HEK293T (cell line): ENCODE data around the gene LPAR3.
A peak's percentile ranks its signal among the peaks of the same experiment; 100 is the strongest.

Experiments
- CTCF ChIA-PET: fragments of 350-600 bp; formaldehyde crosslinking; extraction: SDS; loops from one replicate; lab custom pipeline; 2021; ENCODE audit warnings: antibody characterized with exemption, inconsistent platforms; lab: Yijun Ruan, JAX
- POLR2A ChIA-PET: fragments of 350-600 bp; formaldehyde crosslinking; extraction: SDS; loops from one replicate; lab custom pipeline; 2020; ENCODE audit warnings: antibody characterized with exemption, inconsistent platforms; lab: Yijun Ruan, JAX
- DNase-seq: peaks from one replicate; pipeline ENCODE4 v3.0.0; 2012; ENCODE audit warnings: mixed read lengths; ENCODE audit errors: extremely low spot score
- ARNT ChIP-seq: fragments of 450-650 bp; IDR thresholded peaks from 2 replicates; pipeline ENCODE4 v1.6.1; 2017; ENCODE audit warnings: mild to moderate bottlenecking
- BHLHE40 ChIP-seq: fragments of 450-650 bp; IDR thresholded peaks from 2 replicates; pipeline ENCODE4 v1.6.1; 2016; ENCODE audit warnings: mild to moderate bottlenecking, moderate library complexity, borderline replicate concordance
- CTBP1 ChIP-seq: fragments of 450-650 bp; IDR thresholded peaks from 2 replicates; pipeline ENCODE4 v1.6.1; 2016; ENCODE audit warnings: borderline replicate concordance
- ELF4 ChIP-seq: fragments of 450-650 bp; IDR thresholded peaks from 2 replicates; pipeline ENCODE4 v1.6.1; 2017; ENCODE audit warnings: antibody characterized with exemption
- FOXA1 ChIP-seq: fragments of 450-650 bp; IDR thresholded peaks from 2 replicates; pipeline ENCODE4 v1.6.1; 2016; ENCODE audit warnings: mild to moderate bottlenecking
- FOXK2 ChIP-seq: fragments of 450-650 bp; IDR thresholded peaks from 2 replicates; pipeline ENCODE4 v1.6.1; 2016; ENCODE audit warnings: mild to moderate bottlenecking
- FOXM1 ChIP-seq: fragments of 450-650 bp; IDR thresholded peaks from 2 replicates; pipeline ENCODE4 v1.6.1; 2017; ENCODE audit warnings: mild to moderate bottlenecking, borderline replicate concordance
- HDGF ChIP-seq: fragments of 450-650 bp; IDR thresholded peaks from 2 replicates; pipeline ENCODE4 v1.6.1; 2017; ENCODE audit warnings: antibody characterized with exemption, borderline replicate concordance
- L3MBTL2 ChIP-seq: fragments of 450-650 bp; conservative IDR thresholded peaks from 2 replicates; pipeline ENCODE4 v1.6.1; 2016; ENCODE audit warnings: mild to moderate bottlenecking
- LEF1 ChIP-seq: fragments of 450-650 bp; IDR thresholded peaks from 2 replicates; pipeline ENCODE4 v1.6.1; 2017; ENCODE audit warnings: mild to moderate bottlenecking, borderline replicate concordance
- NFRKB ChIP-seq: fragments of 450-650 bp; IDR thresholded peaks from 2 replicates; pipeline ENCODE4 v1.6.1; 2016; ENCODE audit warnings: mild to moderate bottlenecking, moderate library complexity
- SP1 ChIP-seq: fragments of 450-650 bp; IDR thresholded peaks from 2 replicates; pipeline ENCODE4 v1.6.1; 2017
- SUZ12 ChIP-seq: fragments of 450-650 bp; IDR thresholded peaks from 2 replicates; pipeline ENCODE4 v1.6.1; 2016; ENCODE audit warnings: mild to moderate bottlenecking
- TARDBP ChIP-seq: fragments of 450-650 bp; IDR thresholded peaks from 2 replicates; pipeline ENCODE4 v1.6.1; 2016
- ZNF384 ChIP-seq: fragments of 450-650 bp; IDR thresholded peaks from 2 replicates; pipeline ENCODE4 v1.6.1; 2016
- TF ChIP-seq, protein P1 (sequence below): fragments of 450-650 bp; IDR thresholded peaks from 2 replicates; pipeline ENCODE4 v1.6.1; 2016

The LPAR3 gene

DNA sequence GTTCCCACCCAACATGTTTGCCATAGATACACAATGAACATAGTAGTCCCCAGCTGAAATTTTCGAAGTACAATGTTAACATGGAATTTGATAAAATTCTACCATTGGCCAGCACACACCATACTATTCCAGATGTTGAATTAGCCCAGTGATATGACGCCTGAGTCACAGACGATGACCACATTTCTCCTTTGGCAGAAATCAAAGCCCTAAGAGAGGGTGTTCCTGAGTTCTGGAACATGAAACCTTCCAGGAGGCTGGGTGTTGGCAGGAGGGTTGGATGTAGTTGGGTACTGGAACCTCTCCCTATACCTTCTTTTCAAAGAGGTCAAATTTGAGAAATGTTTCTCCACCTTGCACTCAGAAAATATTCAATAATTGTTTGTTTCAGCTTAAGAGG, 37.8 kb downstream of the LPAR3 start:
- ChIA-PET POLR2A (no interaction called here), CTCF (no interaction called here)
- no peak for DNase-seq
- TF ChIP-seq TARDBP (no peak), SUZ12 (no peak)

DNA sequence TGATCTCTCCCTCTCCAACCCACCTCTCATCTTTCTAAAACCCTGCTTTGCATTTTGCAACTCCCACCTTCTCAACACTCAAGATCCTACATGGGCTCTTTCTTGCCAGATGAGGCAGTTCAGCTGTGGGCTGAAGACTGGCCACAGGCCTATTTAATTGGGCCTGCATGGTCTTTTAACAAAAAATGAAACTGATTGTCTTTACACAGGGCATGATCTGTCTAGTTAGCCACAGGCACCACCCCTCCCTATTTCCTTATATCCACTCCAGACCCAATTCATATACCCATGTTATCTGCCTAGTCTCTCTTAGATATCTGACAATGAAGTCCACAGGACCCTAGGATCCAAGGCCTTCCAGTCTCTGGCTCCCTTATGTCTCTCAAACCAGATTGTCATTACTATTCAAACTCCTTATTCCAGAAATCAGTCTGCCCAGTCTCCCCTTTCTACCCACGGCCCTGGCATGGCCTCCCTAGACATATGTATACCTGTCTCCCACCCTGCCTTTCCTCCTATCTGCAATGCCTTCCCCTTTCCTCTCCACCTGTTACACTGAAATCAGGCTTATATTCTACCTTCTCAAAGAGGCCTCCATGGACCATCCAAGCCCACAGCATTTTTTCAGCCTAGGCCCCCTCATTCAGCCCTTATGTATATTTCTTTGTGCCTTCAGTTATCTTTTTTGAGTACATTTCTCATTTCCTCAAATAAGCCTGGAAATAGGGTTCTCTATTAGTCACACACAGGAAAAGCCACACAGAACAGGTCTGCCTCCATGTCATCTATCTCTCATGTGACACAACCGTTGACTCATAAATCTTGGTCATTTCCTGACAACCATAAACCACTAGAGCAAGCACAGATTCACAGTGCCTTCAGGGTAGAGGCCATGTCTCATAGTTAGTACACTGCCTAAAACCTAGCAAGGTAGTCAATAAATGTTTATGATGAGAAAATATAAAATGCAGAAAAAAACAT, 39.0 kb downstream of the LPAR3 start:
- TF ChIP-seq ZNF384 = no peak
- TF ChIP-seq, protein P1, sequence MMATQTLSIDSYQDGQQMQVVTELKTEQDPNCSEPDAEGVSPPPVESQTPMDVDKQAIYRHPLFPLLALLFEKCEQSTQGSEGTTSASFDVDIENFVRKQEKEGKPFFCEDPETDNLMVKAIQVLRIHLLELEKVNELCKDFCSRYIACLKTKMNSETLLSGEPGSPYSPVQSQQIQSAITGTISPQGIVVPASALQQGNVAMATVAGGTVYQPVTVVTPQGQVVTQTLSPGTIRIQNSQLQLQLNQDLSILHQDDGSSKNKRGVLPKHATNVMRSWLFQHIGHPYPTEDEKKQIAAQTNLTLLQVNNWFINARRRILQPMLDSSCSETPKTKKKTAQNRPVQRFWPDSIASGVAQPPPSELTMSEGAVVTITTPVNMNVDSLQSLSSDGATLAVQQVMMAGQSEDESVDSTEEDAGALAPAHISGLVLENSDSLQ = peak; percentile 82
- no peak for TF ChIP-seq FOXM1
- TF ChIP-seq FOXK2 = no peak
- DNase-seq = no peak

DNA sequence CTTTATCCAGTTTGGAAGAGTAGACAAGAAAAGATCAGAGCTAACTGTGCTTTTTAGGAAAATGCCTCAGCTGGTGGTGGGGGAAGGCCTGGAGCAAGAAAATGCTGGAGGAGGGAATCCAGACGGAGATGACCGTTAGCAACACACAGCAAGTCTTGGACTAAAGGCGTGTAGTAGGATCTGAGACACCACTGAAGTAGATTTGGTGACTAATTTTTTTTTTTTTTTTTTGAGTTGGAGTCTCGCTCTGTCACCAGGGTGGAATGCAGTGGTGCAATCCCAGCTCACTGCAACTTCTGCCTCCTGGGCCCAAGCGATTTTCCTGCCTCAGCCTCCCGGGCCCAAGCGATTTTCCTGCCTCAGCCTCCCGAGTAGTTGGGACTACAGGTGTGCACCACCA, 41.2 kb downstream of the LPAR3 start:
- no peak for DNase-seq
- POLR2A ChIA-PET = no interaction called here
- CTCF ChIA-PET = no interaction called here
- TF ChIP-seq SP1 = no peak
- no peak for TF ChIP-seq LEF1
- no peak for TF ChIP-seq ELF4
- no peak for TF ChIP-seq CTBP1
- no peak for TF ChIP-seq ARNT
- no peak for TF ChIP-seq FOXA1
- TF ChIP-seq L3MBTL2 = no peak
- TF ChIP-seq TARDBP = no peak

More for the DNA sequence above, 39.0 kb downstream of the LPAR3 start:
- POLR2A ChIA-PET = no interaction called here
- CTCF ChIA-PET = no interaction called here

DNA sequence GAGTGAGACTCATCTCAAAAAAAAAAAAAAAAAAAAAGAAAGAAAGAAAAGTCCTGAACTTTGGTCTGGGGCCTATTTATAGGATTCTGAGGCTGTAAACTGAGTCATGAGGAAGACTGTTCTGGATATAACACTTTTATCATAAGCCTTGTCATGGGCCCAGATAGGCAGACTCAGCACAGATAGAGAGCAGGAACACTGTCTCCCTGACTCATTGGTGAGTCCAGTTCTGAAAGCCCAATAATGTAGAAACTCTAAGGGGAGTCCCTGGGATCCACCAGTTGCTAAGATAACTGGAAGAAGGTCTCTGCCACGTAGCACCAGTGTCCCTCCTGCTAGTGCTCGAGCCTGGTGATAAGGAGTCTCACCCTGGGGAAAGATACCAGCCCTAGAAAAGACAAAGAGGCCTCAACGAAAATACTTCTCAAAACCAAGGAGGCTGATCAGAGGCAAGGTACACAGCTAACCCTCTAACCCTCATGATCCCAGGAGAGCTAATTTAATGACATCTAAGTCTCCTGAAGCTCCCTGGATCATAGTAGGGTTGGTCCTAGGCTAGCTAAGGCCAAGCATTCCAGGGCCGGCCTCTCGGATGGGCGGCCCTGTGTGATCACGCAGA, 43.5 kb downstream of the LPAR3 start:
- no peak for DNase-seq

DNA sequence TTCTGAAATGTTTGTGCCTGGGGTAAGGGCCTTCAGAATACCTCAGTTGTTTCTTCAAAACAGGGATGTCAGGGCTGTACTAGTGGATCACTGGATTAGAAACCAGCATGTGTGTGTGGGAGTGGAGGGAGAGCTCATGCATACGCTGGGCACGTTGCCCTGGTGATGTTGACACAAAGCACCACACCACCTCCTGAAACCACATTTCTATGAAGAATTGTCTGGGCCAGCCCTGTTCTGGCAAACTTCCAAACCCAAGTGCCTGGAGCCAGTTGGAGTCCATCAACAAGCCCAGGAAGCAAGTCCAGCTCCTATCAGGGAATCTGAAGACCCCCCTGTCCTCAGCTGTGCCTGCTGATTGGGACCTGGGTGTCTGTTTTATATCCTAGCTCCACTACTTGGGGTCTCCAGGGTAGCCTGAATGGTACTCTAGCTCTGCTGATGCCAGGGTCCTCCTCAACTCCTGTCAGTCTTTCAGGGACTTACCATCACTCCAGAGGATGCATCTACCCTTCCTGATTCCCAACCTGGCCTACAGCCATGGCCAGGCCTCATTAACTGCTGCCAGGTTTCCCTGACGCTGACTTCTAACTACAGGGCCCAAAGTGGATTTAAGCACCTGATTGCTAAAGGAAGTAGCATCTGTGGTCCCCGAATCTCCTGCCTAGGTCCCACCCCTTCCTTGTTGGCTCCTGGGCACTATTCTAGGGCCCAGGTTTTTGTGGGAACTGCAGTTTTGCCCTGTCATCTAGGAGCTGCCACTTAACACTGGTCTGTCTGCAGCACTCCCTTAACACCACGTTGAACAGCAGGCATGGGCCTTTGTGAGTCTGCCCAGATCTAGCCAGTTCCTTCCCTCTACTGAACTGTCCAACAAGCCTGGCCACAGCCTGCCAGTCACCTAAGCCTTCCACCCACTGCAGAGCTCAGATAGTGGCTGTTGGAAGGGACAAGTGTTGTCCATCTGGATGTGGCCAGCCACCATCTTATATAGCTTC, 45.5 kb downstream of the LPAR3 start:
- CTCF ChIA-PET = interaction anchor here (0.7 to 0.9 kb wide), 2 partner anchors 18 to 752 kb away, joined by 3 read pairs; no protein-coding TSS in a partner anchor
- TF ChIP-seq HDGF = no peak
- TF ChIP-seq SP1 = no peak
- no peak for TF ChIP-seq FOXK2
- no peak for TF ChIP-seq CTBP1
- TF ChIP-seq, protein P1 = no peak
- no peak for TF ChIP-seq L3MBTL2
- TF ChIP-seq ELF4 = no peak
- no peak for TF ChIP-seq NFRKB
- TF ChIP-seq SUZ12 = no peak
- no peak for TF ChIP-seq TARDBP
- TF ChIP-seq LEF1 = no peak
- TF ChIP-seq FOXA1 = no peak
- TF ChIP-seq BHLHE40 = no peak
- POLR2A ChIA-PET = no interaction called here
- peak; percentile 51 for DNase-seq

More for the DNA sequence above, 43.5 kb downstream of the LPAR3 start:
- POLR2A ChIA-PET = no interaction called here
- CTCF ChIA-PET = no interaction called here
- TF ChIP-seq HDGF (no peak), ZNF384 (no peak), L3MBTL2 (no peak), SP1 (no peak), ARNT (no peak), SUZ12 (no peak), ELF4 (no peak), LEF1 (no peak), BHLHE40 (no peak)

DNA sequence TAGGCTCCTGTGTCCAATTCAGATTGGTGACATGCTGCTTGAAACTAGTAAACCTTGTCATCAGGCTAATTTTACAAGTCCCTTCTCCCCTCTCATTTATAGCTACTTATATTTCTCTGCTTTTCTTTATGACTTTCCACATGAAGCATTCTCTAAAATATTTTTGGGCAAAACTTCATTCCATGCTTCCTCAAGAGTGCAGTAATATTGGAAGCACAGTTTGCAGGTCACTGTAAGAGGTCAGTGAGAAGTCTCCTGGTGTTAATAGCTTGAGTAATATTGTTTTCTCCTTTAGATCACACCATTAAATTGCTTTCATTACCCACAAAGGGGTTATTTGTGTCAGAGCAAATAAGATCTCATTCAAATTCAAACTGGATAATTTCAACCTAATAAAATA, 46.6 kb downstream of the LPAR3 start:
- TF ChIP-seq SP1 (no peak), HDGF (no peak), CTBP1 (no peak), LEF1 (no peak), FOXA1 (no peak), FOXM1 (no peak), FOXK2 (no peak), ZNF384 (no peak)
- TF ChIP-seq, protein P1 = no peak
- DNase-seq = no peak
- CTCF ChIA-PET = interaction anchor here (1.2 kb wide), 1 partner anchor 14 kb away, joined by 4 read pairs; no protein-coding TSS in a partner anchor
- POLR2A ChIA-PET = no interaction called here
